Progenitor cell of endocrine pancreas (in vitro differentiated cells): ENCODE data around the gene IZUMO1. TPM values are rescaled to one million over a fixed set of nuclear protein-coding genes. Genes with fewer than 3 reads are reported as not detected.

Experiments
- DNase-seq: peaks from one replicate; pipeline ENCODE4 v3.0.0; 2021; ENCODE audit warnings: low spot score; ENCODE audit not compliant: unreplicated experiment
- H3K27ac Mint-ChIP-seq: 2 replicates; pipeline ENCODE4 v1.8.0; 2021; ENCODE audit warnings: mild to moderate bottlenecking, moderate library complexity, mixed read lengths
- H3K27me3 Mint-ChIP-seq: 2 replicates; pipeline ENCODE4 v1.8.0; 2021; ENCODE audit warnings: mixed read lengths
- H3K36me3 Mint-ChIP-seq: 2 replicates; pipeline ENCODE4 v1.8.0; 2022; ENCODE audit warnings: mixed read lengths; ENCODE audit not compliant: insufficient read depth
- H3K4me1 Mint-ChIP-seq: 2 replicates; pipeline ENCODE4 v1.8.0; 2021; ENCODE audit warnings: low read depth, mixed read lengths
- H3K4me3 Mint-ChIP-seq: 2 replicates; pipeline ENCODE4 v1.8.0; 2021; ENCODE audit warnings: low read depth, mild to moderate bottlenecking, moderate library complexity, mixed read lengths
- H3K9me3 Mint-ChIP-seq: 2 replicates; pipeline ENCODE4 v1.8.0; 2021; ENCODE audit warnings: low read depth, mixed read lengths
- total RNA-seq: library from RNA; stranded (reverse); gene quantifications from 2 replicates; pipeline ENCODE4 v1.2.1, GENCODE V29; 2021
- TF ChIP-seq, protein P1 (sequence below): fragments of 200-600 bp; sonication (generic); IDR thresholded peaks from one replicate; pipeline ENCODE4 v1.5.0; 2021; ENCODE audit warnings: antibody characterized with exemption, mild to moderate bottlenecking; ENCODE audit not compliant: unreplicated experiment

Gene IZUMO1
- total RNA-seq, 1 donor from 2014 or later = 1.0 TPM

DNA sequence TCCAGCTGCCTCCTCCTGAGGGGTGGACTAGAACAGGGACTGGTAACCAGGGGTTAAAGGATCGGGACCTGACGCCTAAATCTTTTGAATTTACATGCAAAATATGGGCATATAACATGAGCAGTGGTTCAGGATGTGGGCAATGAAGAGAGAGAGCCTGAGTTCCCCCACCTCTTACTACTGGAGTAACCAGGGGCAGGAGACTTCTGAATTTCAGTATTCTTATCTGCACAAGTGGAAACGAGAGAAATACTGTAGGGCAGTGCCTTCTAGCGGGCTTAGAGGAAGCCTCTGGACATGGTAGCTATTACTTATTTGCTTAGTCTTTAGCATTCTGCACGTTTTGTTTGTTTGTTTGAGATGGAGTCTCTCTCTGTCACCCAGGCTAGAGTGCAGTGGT lies 37.8 kb upstream of the IZUMO1 start:
- no peaks in the 10 kb centered on the region for H3K9me3 Mint-ChIP-seq

DNA sequence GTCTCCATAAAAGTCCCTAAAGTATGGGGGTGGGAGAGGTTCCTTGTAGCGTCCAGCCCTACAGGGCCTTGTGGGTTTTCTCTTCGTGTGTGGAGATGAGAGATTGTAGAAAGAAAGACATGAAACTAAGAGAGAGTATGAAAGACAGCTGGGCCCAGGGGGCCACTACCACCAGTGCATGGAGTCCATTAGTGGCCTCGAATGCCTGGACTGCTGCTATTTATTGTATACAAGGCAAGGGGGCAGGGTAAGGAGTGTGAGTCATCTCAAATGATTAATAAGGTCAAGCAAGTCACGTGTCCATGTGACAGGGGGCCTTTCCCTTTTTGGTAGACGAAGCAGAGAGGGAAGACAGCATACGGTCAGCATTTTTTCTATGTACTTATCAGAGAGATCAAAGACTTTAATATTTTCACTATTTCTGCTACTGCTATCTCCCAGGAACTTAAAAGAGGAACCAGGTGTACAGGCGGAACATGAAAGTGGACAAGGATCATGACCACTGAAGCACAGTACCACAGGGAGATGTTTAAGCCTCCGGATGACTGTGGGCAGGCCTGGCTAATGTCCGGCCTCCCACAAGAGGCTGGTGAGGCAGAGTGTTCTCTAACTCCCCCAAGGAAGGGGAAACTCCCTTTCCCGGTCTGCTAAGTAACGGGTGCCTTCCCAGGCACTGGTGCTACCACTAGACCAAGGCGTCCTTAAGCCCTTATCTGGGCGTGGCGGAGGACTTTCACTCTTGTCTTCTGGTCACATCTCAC lies 34.1 kb upstream of the IZUMO1 start:
- H3K36me3 Mint-ChIP-seq = no peaks in the 10 kb centered on the region
- H3K4me3 Mint-ChIP-seq = no peak overlapping the region
- H3K9me3 Mint-ChIP-seq = no peaks in the 10 kb centered on the region
- TF ChIP-seq, protein P1, sequence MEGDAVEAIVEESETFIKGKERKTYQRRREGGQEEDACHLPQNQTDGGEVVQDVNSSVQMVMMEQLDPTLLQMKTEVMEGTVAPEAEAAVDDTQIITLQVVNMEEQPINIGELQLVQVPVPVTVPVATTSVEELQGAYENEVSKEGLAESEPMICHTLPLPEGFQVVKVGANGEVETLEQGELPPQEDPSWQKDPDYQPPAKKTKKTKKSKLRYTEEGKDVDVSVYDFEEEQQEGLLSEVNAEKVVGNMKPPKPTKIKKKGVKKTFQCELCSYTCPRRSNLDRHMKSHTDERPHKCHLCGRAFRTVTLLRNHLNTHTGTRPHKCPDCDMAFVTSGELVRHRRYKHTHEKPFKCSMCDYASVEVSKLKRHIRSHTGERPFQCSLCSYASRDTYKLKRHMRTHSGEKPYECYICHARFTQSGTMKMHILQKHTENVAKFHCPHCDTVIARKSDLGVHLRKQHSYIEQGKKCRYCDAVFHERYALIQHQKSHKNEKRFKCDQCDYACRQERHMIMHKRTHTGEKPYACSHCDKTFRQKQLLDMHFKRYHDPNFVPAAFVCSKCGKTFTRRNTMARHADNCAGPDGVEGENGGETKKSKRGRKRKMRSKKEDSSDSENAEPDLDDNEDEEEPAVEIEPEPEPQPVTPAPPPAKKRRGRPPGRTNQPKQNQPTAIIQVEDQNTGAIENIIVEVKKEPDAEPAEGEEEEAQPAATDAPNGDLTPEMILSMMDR = no peak
- H3K27ac Mint-ChIP-seq = peak overlapping the region; percentile 1
- no peaks in the 10 kb centered on the region for H3K27me3 Mint-ChIP-seq
- no peak for DNase-seq
- peaks cover 10% of the 10 kb centered on the region for H3K4me1 Mint-ChIP-seq

More for the DNA sequence above, 37.8 kb upstream of the IZUMO1 start:
- DNase-seq = no peak
- TF ChIP-seq, protein P1 = no peak
- Mint-ChIP-seq H3K4me3 (no peak overlapping the region), H3K36me3 (no peaks in the 10 kb centered on the region), H3K27me3 (no peaks in the 10 kb centered on the region), H3K4me1 (peaks cover 10% of the 10 kb centered on the region), H3K27ac (no peak overlapping the region)

DNA sequence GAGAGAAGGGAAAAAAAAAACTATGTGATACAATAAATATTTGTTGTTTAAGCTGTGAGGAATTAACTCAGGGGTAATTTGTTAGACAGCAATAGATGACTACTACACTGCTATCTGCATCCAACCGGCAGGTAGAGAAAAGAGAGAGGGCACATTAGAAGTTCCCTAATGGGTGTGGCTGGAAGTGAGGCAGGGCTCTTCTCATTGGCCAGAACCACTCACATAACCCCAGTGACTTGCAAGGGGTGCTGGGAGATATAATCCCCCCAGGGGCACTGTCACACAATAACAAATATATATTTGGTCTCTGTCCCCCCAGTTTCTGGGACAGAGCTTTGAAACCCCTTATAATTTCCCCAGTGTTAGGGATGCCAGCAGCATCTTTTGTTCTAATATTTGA lies 32.9 kb upstream of the IZUMO1 start:
- no peaks in the 10 kb centered on the region for H3K36me3 Mint-ChIP-seq
- DNase-seq = no peak
- H3K4me1 Mint-ChIP-seq = peaks cover 10% of the 10 kb centered on the region
- no peaks in the 10 kb centered on the region for H3K9me3 Mint-ChIP-seq
- H3K27me3 Mint-ChIP-seq = no peaks in the 10 kb centered on the region
- H3K4me3 Mint-ChIP-seq = no peak overlapping the region
- H3K27ac Mint-ChIP-seq = no peak overlapping the region
- TF ChIP-seq, protein P1 = no peak

DNA sequence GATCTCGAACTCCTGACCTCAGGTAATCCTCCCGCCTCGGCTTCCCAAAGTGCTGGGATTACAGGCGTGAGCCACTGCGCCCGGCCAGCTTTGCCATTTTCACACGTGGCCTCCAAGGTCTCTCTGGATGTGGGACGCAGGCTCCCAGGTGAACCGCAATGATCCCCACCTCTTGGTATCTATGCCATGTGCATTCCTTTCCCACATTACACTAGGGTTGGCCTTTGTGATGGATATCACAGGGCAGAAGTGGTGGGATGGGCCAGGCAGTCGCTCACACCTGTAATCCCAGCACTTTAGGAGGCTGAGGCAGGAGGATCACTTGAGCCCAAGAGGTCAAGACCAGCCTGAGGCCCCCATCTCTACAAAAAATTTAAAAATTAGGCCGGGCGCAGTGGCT lies 31.0 kb upstream of the IZUMO1 start:
- H3K27me3 Mint-ChIP-seq = peaks cover under 1% of the 10 kb centered on the region
- H3K36me3 Mint-ChIP-seq = no peaks in the 10 kb centered on the region
- H3K27ac Mint-ChIP-seq = no peak overlapping the region
- no peak for DNase-seq
- H3K4me3 Mint-ChIP-seq = no peak overlapping the region
- TF ChIP-seq, protein P1 = no peak
- H3K9me3 Mint-ChIP-seq = no peaks in the 10 kb centered on the region
- peaks cover 10% of the 10 kb centered on the region for H3K4me1 Mint-ChIP-seq

DNA sequence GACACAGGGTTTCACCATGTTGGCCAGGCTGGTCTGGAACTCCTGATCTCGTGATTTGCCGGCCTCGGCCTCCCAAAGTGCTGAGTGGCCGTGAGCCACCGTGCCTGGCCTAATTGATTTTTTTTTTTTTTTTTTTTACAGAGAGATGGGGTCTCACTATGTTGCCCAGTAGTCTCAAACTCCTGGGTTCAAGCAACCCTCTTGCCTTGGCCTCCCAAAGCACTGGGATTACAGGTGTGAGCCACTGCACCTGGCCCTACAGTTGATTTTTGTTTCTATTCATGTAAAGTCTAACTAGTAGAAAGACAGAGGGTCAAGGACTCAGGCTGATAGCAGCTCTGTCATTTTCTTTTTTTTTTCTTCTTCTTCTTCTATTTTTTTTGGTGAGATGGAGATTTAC lies 30.4 kb upstream of the IZUMO1 start:
- peaks cover 8% of the 10 kb centered on the region for H3K4me1 Mint-ChIP-seq
- TF ChIP-seq, protein P1 = no peak
- peaks cover 3% of the 10 kb centered on the region for H3K27me3 Mint-ChIP-seq
- no peak overlapping the region for H3K4me3 Mint-ChIP-seq
- H3K36me3 Mint-ChIP-seq = no peaks in the 10 kb centered on the region
- no peaks in the 10 kb centered on the region for H3K9me3 Mint-ChIP-seq
- no peak for DNase-seq
- no peak overlapping the region for H3K27ac Mint-ChIP-seq
